Endometrial microvascular endothelial cells (primary cell): ENCODE results near the gene KCNMB4. TPM values are rescaled to one million over a fixed set of nuclear protein-coding genes. Genes with fewer than 3 reads are reported as not detected.

Experiments used
- in situ Hi-C: cut with HindIII; loops from 2 replicates; pipeline ENCODE4 v1.10.0; 2017; ENCODE audit warnings: low sequenced_read_pairs, low pct_unique_long_range_greater_than_20kb; ENCODE audit errors: inconsistent ontology term
- total RNA-seq: library from RNA; depleted of rRNA; stranded (reverse); fragments of >200 nt; gene quantifications from one replicate; pipeline ENCODE4 v1.2.3, GENCODE V29; 2015; ENCODE audit errors: inconsistent ontology term

KCNMB4 gene
- total RNA-seq, 1 donor from 2014 or later = not detected

- in situ Hi-C loops = no loop called here
These were observed 103.2 kb downstream of the KCNMB4 start for GRCh38 chr12:70469221-70469820.

GRCh38 chr12:70482764-70483163 is 116.7 kb downstream of the KCNMB4 start:
- in situ Hi-C loops = no loop called here

Other genes starting within 250 kb of the KCNMB4 start
- 64.8 TPM for gene CNOT2, start 122.9 kb upstream of the KCNMB4 start, total RNA-seq